ENCODE measurements around the gene GAK.

DNA sequence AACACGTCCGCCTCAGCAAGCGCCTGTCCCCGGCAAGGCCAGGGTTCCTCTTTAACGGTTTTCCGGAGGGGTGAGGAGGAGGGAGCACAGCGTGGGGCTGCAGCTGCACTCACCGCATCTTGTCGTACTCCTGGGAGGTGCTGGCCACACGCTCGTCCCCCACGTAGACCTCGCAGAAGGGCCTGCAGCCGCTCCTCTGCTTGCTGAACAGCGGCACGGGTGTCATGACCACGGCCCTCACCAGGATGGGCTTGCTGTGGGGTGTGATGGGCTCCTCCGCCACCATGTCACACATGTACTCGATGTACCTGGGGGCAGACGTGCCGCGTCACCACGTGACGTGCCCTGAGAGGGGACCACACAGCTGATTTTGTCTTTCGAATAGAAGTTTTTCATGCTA is 54.6 kb downstream of the GAK start:
- TF ChIP-seq, protein P1, sequence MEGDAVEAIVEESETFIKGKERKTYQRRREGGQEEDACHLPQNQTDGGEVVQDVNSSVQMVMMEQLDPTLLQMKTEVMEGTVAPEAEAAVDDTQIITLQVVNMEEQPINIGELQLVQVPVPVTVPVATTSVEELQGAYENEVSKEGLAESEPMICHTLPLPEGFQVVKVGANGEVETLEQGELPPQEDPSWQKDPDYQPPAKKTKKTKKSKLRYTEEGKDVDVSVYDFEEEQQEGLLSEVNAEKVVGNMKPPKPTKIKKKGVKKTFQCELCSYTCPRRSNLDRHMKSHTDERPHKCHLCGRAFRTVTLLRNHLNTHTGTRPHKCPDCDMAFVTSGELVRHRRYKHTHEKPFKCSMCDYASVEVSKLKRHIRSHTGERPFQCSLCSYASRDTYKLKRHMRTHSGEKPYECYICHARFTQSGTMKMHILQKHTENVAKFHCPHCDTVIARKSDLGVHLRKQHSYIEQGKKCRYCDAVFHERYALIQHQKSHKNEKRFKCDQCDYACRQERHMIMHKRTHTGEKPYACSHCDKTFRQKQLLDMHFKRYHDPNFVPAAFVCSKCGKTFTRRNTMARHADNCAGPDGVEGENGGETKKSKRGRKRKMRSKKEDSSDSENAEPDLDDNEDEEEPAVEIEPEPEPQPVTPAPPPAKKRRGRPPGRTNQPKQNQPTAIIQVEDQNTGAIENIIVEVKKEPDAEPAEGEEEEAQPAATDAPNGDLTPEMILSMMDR (IDR thresholded peaks at IDR 0.05): no peak
- TF ChIP-seq POLR2A (IDR thresholded peaks at IDR 0.05): no peak
- TF ChIP-seq POLR2AphosphoS5 (IDR thresholded peaks at IDR 0.05): no peak

Measured in gastroesophageal sphincter (tissue), 3 donors.